BJ (cell line): ENCODE measurements around the gene PIGK. TPM values are rescaled to one million over a fixed set of nuclear protein-coding genes. Genes with fewer than 3 reads are reported as not detected.
"Not testable (repeated sequence)": the region's sequence is repeated elsewhere in the genome, so short reads cannot be mapped to it uniquely, and the experiment has no call there.

Experiments used
- CTCF ChIA-PET: fragments of 350-600 bp; formaldehyde crosslinking; extraction: SDS; loops from one replicate; lab custom pipeline; 2021; ENCODE audit warnings: antibody characterized with exemption, inconsistent platforms; lab: Yijun Ruan, JAX
- POLR2A ChIA-PET: fragments of 300-600 bp; sonication (Branson Sonifier 250); formaldehyde crosslinking; extraction: SDS; loops from one replicate; lab custom pipeline; 2021; ENCODE audit warnings: antibody characterized with exemption; lab: Charles Lee
- DNase-seq: peaks from one replicate; pipeline ENCODE4 v3.0.0-alpha.2; 2011; ENCODE audit warnings: low read depth
- H3K27me3 ChIP-seq: 2 replicates; pipeline ENCODE4 v1.6.0; 2011; ENCODE audit warnings: low read length; ENCODE audit not compliant: control insufficient read depth, insufficient read depth
- H3K36me3 ChIP-seq: 2 replicates; pipeline ENCODE4 v1.5.1; 2011; ENCODE audit warnings: low read length; ENCODE audit not compliant: control insufficient read depth, insufficient read depth
- H3K4me3 ChIP-seq: 2 replicates; pipeline ENCODE4 v1.5.1; 2011; ENCODE audit warnings: low read depth, mild to moderate bottlenecking, control low read depth, low read length
- polyA plus RNA-seq: library from polyadenylated mRNA; depleted of rRNA; stranded (reverse); fragments of >200 nt; gene quantifications from 2 replicates; pipeline ENCODE4 v1.2.3, GENCODE V29; 2011
- TF ChIP-seq, protein P1 (sequence below): IDR thresholded peaks from 2 replicates; pipeline ENCODE4 v1.5.1; 2011; ENCODE audit warnings: low read depth, mild to moderate bottlenecking, control low read depth, inconsistent platforms, low read length, moderate library complexity; ENCODE audit not compliant: insufficient read depth

PIGK gene
- polyA plus RNA-seq, 1 experiment: 12.7 TPM

DNA sequence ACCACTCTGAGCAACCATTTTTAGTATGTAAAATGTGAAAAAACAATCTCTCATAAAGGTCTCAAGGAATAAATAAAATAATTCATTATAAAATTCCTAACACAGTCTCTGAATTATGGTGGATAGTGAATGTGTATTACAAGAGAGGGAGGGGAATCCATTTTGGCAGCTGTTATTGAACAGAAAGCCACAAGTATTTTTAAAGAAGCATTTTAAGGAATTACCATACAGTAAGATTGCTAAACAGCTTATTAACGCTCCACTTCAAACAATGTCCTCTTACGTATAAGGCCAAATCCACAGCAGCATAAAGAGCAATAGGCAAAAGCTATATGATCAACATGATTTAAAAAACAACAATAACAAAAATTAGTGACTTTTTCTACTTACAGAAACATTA is 18.4 kb downstream of the PIGK start:
- TF ChIP-seq, protein P1, sequence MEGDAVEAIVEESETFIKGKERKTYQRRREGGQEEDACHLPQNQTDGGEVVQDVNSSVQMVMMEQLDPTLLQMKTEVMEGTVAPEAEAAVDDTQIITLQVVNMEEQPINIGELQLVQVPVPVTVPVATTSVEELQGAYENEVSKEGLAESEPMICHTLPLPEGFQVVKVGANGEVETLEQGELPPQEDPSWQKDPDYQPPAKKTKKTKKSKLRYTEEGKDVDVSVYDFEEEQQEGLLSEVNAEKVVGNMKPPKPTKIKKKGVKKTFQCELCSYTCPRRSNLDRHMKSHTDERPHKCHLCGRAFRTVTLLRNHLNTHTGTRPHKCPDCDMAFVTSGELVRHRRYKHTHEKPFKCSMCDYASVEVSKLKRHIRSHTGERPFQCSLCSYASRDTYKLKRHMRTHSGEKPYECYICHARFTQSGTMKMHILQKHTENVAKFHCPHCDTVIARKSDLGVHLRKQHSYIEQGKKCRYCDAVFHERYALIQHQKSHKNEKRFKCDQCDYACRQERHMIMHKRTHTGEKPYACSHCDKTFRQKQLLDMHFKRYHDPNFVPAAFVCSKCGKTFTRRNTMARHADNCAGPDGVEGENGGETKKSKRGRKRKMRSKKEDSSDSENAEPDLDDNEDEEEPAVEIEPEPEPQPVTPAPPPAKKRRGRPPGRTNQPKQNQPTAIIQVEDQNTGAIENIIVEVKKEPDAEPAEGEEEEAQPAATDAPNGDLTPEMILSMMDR: no peak
- Histone ChIP-seq H3K36me3 (no peaks in the 10 kb centered on the region), H3K27me3 (no peaks in the 10 kb centered on the region), H3K4me3 (no peak overlapping the region)
- DNase-seq: no peak
- ChIA-PET POLR2A (no interaction called here), CTCF (no interaction called here)

DNA sequence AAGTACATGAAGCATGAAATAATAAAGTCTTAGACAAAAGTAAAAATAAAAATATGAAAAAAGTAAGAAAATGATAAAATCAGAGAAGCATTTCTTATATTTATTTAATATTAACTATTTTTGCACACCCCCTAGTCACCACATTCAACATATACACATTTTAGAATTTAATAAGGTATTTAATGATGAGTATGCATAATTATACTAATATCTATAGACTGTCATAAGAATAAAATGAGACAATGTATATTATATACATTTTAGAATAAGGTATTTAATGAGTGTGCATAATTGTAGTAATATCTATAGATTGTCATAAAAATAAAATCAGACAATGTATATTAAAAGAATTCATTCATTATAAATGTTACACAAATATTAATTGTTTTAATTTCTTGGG is 18.9 kb downstream of the PIGK start:
- POLR2A ChIA-PET: no interaction called here
- CTCF ChIA-PET: no interaction called here
- Histone ChIP-seq H3K4me3 (no peak overlapping the region), H3K27me3 (no peaks in the 10 kb centered on the region), H3K36me3 (no peaks in the 10 kb centered on the region)
- TF ChIP-seq, protein P1: no peak
- no peak for DNase-seq

DNA sequence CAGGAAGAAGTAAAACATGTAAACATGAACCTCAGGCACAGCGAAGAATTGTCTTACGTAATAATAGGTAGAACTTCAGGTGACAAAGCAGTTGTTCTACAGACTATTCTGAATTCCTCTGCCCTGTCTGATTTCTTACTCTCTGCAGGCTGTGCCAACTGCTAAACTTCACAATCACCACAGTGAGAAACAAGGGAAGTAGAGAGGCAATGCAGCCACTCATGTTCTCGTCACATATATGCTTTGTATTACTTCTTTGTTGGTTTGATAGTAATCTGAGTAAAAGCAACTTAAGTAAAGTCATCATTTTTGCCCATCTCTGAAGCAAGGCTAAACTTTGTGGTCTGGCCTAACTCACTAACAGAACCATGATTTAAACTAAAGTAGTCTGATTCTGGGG is 21.9 kb downstream of the PIGK start:
- CTCF ChIA-PET: no interaction called here
- H3K4me3 ChIP-seq: no peak overlapping the region
- H3K36me3 ChIP-seq: no peaks in the 10 kb centered on the region
- POLR2A ChIA-PET: no interaction called here
- TF ChIP-seq, protein P1: no peak
- DNase-seq: no peak
- H3K27me3 ChIP-seq: no peaks in the 10 kb centered on the region

DNA sequence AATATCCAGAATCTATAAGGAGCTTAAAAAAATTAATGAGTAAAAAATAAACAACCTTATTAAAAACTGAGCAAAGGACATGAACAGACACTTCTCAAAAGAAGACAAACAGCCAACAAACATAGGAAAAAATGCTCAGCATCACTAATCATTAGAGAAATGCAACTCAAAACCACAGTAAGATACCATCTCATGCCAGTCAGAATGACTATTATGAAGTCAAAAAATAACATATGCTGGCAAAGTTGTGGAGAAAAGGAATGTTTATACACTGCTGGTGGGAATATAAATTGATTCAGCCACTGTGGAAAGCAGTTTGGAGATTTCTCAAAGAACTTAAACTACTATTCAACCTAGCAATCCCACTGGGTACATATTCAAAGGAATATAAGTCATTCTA is 25.3 kb downstream of the PIGK start:
- ChIA-PET POLR2A (no interaction called here), CTCF (interaction anchor here (0.8 kb wide), 1 partner anchor 9 kb away, joined by 3 read pairs; no protein-coding TSS in a partner anchor)
- TF ChIP-seq, protein P1: no peak
- H3K4me3 ChIP-seq: no peak overlapping the region
- H3K27me3 ChIP-seq: no peaks in the 10 kb centered on the region
- DNase-seq: no peak
- no peaks in the 10 kb centered on the region for H3K36me3 ChIP-seq

DNA sequence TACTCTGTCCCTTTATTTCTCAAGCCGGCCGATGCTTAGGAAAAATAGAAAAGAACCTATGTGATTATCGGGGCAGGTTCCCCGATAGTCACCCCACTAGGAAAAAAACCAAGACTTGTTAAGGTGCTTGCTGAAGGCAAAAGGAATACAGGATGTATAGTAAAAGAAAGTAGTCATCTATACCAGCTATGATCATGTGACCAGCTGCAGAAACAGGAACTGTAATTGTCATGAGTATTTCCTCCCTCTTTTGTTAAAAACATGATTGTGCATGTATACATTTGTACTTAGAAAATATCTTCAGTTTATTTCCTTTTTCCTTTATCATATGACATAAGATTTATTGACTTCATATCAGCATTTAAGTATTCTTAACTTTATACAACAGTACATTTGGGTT is 30.5 kb downstream of the PIGK start:
- CTCF ChIA-PET: no interaction called here

DNA sequence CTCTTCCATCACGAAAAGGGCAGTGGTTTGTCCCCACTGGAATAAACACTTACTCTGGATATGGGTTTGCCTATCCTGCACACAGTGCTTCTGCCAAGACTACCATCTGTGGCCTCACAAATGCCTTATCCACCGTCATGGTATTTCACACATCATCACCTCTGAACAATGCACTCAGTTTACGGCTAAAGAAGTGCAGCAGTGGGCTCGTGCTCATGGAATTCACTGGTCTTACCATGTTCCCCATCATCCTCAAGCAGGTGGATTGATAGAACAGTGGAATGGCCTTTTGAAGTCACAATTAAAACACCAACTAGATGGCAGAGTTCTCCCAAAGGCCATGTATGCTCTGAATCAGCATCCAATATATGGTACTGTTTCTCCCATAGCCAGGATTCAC is 32.3 kb downstream of the PIGK start:
- DNase-seq, POLR2A ChIA-PET, H3K36me3 ChIP-seq, H3K27me3 ChIP-seq, CTCF ChIA-PET, H3K4me3 ChIP-seq: not testable (repeated sequence)

More for the DNA sequence above, 30.5 kb downstream of the PIGK start:
- no peak for DNase-seq
- Histone ChIP-seq H3K36me3 (no peaks in the 10 kb centered on the region), H3K27me3 (no peaks in the 10 kb centered on the region), H3K4me3 (no peak overlapping the region)
- POLR2A ChIA-PET: no interaction called here
- TF ChIP-seq, protein P1: no peak
